NB4 (cell line): ENCODE results near the gene SLC1A4.
"Not testable (repeated sequence)": the region's sequence is repeated elsewhere in the genome, so short reads cannot be mapped to it uniquely, and the experiment has no call there.

ENCODE experiments used
- DNase-seq: peaks from one replicate; pipeline ENCODE4 v3.0.0; 2010; ENCODE audit warnings: low read depth
- H3K4me3 ChIP-seq: one replicate; pipeline ENCODE4 v1.5.1; 2011; ENCODE audit warnings: mild to moderate bottlenecking, low read depth, low read length, moderate library complexity
- MYC ChIP-seq: IDR thresholded peaks from 2 replicates; pipeline ENCODE4 v1.6.1; 2011; ENCODE audit warnings: low read depth, low read length
- POLR2A ChIP-seq: IDR thresholded peaks from 2 replicates; pipeline ENCODE4 v1.6.1; 2011; ENCODE audit warnings: mild to moderate bottlenecking; ENCODE audit not compliant: insufficient read length; ENCODE audit errors: extremely low read depth
- TF ChIP-seq, protein P1 (sequence below): IDR thresholded peaks from one replicate; pipeline ENCODE4 v1.5.1; 2012; ENCODE audit warnings: low read depth, low read length
- TF ChIP-seq, protein P2 (sequence below): IDR thresholded peaks from 2 replicates; pipeline ENCODE4 v1.6.1; 2011; ENCODE audit warnings: low read depth, low read length

Gene SLC1A4

DNA sequence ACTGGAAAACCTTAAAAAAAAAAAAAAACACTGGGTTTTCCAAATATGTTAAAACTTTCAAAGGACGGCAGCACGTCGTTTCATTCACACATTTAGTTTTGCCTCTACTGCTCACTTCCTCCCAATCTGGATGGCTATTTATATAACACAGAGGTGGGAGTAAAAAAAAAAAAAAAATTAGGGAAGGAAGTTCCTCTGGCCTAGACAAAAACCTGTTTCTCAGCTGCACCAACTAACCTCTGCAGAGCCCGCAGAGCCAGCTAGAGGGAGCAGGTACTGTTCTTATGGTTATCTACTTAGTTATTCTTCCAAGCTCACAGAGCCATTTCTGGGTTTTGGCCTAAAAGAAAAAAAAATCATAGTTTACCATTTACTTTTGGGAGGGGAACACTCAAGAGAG is 28.1 kb downstream of the SLC1A4 start:
- peak overlapping the region; percentile 41 for H3K4me3 ChIP-seq
- TF ChIP-seq, protein P1, sequence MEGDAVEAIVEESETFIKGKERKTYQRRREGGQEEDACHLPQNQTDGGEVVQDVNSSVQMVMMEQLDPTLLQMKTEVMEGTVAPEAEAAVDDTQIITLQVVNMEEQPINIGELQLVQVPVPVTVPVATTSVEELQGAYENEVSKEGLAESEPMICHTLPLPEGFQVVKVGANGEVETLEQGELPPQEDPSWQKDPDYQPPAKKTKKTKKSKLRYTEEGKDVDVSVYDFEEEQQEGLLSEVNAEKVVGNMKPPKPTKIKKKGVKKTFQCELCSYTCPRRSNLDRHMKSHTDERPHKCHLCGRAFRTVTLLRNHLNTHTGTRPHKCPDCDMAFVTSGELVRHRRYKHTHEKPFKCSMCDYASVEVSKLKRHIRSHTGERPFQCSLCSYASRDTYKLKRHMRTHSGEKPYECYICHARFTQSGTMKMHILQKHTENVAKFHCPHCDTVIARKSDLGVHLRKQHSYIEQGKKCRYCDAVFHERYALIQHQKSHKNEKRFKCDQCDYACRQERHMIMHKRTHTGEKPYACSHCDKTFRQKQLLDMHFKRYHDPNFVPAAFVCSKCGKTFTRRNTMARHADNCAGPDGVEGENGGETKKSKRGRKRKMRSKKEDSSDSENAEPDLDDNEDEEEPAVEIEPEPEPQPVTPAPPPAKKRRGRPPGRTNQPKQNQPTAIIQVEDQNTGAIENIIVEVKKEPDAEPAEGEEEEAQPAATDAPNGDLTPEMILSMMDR: peak; percentile 66
- no peak for TF ChIP-seq POLR2A
- peak; percentile 94 for DNase-seq

DNA sequence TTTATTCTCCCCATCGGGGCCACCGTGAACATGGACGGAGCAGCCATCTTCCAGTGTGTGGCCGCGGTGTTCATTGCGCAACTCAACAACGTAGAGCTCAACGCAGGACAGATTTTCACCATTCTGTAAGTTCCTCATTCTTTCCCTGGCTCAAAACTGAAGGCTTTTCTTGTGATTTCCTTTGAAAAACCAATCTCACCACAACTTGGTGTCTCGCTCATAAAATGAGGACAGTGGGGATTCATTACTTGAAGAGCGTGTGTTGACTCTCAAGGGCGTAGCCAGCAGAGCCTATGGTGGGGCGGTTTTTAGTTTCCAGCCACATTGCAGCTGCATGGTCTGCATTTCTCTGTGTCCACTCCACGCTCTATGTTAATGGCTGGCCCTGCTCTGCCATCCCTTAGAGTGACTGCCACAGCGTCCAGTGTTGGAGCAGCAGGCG is 29.0 kb downstream of the SLC1A4 start:
- TF ChIP-seq, protein P2, sequence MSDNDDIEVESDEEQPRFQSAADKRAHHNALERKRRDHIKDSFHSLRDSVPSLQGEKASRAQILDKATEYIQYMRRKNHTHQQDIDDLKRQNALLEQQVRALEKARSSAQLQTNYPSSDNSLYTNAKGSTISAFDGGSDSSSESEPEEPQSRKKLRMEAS: 0 out of 2 replicates have a peak, but pooled peaks have one; percentile 12
- peak; percentile 23 for TF ChIP-seq POLR2A
- TF ChIP-seq MYC: peak; percentile 83
- TF ChIP-seq, protein P1: no peak
- peak; percentile 98 for DNase-seq
- H3K4me3 ChIP-seq: peak overlapping the region; percentile 41

DNA sequence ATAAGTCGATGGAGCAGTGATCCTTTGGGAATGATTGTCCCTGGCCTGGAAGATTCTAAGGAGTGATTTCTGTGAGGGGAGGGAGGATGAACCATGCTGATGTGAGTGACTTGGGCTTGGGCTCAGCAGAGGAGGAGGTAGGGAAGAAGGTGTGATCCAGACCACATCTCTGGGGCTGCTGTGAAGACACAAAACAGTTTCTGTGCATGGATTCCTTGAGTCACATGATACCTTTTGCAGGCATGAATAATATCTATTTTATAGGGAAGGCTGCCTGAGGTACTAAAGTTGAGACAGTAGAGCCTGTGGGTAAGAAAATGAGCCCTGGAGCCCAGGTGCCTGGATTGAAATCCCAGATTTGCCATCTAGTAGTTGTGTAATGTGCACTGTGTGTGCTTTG is 29.8 kb downstream of the SLC1A4 start:
- TF ChIP-seq, protein P1: no peak
- TF ChIP-seq, protein P2: no peak
- TF ChIP-seq MYC (no peak), POLR2A (no peak)
- peak overlapping the region; percentile 39 for H3K4me3 ChIP-seq
- DNase-seq: no peak

DNA sequence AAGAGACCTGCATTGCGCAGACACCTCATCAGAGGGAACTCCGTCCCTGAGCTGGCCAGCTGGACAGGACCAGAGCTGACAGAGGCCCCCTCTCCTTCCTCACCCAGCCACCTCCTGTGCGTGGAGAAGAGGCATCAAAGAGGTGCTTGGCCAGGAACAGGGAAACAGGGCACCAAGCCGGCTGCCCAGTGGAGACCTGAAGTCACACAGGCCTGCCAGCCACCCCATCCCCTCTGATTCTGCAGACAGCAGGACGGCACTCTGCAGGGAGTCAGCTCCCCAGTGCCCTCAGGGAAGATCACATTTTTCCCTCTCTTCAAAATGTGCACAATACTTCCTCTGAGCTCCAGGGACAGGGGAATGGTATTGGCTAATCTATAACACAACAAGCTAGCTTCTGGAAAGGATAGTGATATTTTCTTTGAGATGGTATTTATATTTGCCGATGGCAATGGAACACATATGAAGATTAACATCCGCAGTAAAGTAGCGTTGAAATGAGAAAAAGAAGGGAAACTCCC is 30.5 kb downstream of the SLC1A4 start:
- no peak overlapping the region for H3K4me3 ChIP-seq
- no peak for TF ChIP-seq POLR2A
- TF ChIP-seq MYC: no peak
- TF ChIP-seq, protein P1: no peak
- TF ChIP-seq, protein P2: no peak
- DNase-seq: no peak

DNA sequence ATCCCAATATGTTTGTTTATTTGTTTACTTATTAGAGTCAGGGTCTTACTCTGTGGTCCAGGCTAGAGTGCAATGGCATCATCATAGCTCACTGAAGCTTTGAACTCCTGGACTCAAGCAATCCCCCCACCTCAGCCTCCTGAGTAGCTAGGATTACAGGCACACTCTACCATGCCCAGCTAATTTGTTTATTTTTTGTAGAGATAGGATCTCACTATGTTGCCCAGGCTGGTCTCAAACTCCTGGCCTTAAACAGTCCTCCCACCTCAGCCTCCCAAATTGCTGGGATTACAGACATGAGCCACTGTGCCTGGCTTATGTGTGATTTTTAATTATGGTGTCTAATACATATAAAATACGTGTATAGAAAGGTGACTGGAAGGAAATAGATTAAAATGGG is 31.1 kb downstream of the SLC1A4 start:
- H3K4me3 ChIP-seq, DNase-seq: not testable (repeated sequence)

DNA sequence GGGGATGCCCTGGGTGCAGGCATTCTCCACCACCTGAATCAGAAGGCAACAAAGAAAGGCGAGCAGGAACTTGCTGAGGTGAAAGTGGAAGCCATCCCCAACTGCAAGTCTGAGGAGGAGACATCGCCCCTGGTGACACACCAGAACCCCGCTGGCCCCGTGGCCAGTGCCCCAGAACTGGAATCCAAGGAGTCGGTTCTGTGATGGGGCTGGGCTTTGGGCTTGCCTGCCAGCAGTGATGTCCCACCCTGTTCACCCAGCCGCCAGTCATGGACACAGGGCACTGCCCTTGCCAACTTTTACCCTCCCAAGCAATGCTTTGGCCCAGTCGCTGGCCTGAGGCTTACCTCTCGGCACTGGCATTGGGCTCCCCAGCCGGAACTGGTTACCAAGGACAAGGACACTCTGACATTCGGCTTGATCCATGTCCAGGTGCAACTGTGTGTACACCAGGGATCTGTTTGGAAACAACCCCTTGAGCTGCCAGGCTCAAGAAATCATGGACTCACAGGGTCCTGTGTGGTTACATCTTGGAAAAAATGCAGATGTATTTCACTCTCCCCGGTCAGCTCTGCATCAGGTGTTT is 31.8 kb downstream of the SLC1A4 start:
- TF ChIP-seq, protein P2: no peak
- TF ChIP-seq MYC (no peak), POLR2A (no peak)
- TF ChIP-seq, protein P1: no peak
- DNase-seq: no peak
- no peak overlapping the region for H3K4me3 ChIP-seq
